Measurements from ENCODE around the gene RAD23A.

Gene RAD23A

DNA sequence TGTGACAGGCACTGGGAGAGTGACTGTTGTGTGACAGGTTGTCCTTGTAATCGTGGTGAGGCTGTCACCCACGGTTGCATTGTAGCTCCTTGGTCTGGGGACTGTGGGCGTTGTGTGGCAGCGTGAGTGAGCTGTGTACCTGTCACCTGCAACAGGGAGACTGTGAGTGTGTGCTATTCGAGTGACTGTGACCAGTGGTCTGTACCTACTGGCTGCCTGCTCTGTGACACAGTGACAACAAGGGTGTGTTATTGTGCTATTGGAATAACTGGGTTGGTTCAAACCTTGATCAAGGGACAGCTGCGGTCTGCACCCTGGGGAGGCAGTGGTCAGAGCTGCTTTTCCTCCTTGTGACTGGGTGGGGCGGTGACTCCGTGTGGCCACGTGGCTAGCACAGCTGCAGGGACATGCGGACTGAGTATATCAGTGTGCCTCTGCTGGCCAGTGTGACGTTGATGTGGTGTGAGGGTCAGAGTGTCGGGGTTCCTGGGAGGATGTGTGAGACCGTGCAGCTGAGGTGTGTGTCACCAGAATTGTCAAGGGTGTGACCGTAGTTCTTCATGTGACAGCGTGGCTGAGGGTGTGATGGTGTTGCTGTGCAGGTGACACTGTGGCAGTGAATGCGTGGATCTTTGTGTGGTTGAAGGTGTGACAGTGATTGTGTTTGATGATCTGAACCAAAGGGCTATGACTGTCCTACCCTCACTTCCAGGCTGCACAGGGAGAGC, 39.6 kb downstream of the RAD23A start:
- DNase-seq, result peak; percentile 81

DNA sequence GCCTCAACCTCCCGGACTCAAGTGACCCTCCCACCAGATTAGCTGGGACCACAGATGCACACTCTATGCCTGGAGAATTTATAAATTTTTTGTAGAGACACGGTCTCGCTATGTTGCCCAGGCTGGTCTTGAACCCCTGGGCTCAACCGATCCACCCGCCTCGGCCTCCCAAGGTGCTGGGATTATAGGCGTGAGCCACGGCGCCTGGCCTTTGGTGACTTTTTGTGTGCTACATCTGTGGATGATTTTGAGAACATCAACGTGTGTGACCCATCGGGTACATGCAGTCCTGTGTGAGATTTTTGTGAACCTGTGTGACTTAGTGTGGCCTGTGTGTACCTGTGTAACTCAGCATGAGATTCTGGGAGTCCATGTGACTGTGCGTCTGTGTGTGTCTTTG, 41.1 kb downstream of the RAD23A start:
- DNase-seq, result no peak

DNA sequence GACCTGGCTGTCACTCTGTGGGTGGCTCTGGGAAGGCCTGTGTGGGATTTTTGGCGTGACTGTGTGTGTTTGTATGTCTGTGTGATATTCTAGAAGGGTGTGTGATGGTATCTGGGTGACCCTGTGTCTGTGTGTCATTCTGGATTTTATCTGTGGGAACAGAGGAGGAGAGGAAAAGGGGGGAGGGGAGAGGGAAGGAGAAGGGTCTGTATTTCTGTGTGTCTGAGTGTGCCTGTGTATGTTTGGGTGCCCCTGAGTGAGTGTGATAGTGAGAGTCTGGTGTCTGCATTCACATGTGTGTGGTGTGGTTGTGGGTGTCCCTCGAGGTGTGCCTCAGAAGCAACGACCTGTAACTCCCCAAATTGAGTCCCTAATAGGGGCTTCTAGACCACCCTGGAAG, 41.5 kb downstream of the RAD23A start:
- DNase-seq, result no peak

DNA sequence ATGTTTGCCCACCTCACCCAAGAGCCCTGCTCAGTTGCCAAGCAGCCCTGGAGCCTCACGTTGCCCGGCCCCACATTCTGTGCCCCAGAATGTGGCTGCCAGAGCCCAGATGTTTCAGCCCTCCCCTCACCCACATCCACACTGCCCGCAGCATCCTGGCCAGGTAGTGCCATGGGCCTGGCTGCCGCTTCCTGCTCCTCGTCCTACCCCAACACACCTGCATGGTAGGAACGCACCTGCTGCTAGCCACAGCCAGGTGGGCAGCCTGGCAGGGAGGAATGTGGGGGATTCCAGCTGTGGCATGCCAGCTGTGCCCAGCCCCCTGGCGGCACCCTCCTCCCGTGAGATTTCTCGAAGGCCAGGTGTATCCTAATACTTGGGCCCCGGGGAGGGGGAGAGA, 42.1 kb downstream of the RAD23A start:
- no peak for DNase-seq

DNA sequence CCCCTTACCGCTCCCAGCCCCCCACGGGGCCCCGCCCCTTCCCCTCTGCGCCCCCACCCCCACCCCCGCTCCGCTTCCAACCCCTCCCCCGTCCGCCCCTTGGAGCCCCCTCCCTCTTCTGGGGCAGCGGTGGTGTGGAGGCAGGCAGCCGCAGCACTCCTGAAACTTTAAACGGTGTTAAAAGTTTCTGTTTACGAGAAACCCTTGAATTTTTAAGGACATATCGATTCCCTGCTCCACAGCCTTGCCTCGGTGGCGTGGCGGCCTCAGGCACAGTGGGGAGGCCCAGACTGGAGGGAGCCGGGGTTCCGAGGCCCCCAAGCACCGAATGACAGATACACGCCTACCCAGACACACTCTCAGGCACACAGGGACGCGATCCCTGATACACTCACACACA, 44.8 kb downstream of the RAD23A start:
- no peak for DNase-seq

DNA sequence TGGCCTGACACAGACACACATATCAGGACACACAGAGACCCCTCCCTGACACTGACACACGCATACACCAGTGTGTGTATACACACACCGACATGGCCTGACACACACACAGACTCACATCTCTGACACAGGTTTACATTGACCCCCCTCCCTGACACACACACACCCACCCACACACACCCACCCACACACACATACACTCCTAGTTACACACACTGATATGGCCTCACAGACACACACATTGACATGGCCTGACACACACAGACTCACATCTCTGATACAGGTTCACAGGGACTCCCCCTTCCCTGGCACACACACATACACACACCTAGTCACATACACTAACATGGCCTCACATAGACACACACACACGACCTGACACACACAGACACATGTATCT, 45.2 kb downstream of the RAD23A start:
- no peak for DNase-seq

DNA sequence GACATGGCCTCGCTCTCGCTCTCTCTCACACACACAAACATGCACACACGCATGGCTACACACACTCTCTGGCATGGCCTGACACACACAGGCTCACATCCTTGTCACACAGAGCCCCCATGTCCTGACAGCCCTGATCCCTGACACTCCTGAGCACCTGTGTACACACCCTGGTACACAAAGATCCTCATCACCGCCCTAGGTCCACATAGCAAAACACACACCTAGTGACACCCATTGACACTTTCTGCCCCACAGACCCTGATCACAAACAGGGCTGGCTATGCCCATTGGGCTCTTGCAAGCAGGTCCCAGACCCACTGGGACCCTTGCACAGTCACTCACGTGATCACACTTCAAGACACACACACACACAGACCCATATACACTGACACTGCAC, 45.6 kb downstream of the RAD23A start:
- DNase-seq, result no peak

DNA sequence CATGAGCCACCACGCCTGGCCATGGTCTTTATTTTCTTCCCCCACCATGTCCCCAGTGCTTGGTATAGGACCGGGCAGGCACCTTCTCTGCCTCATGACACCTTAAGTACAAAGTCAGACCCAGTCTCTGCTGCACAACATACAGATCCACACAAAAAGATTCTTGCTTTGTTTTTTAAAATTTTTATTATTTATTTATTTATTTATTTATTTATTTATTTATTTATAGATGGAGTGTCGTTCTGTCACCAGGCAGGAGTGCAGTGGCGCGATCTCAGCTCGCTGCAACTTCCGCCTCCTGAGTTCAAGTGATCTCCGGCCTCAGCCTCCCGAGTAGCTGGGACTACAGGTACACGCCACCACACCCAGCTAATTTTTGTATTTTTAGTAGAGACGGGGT, 47.1 kb downstream of the RAD23A start:
- no peak for DNase-seq

DNA sequence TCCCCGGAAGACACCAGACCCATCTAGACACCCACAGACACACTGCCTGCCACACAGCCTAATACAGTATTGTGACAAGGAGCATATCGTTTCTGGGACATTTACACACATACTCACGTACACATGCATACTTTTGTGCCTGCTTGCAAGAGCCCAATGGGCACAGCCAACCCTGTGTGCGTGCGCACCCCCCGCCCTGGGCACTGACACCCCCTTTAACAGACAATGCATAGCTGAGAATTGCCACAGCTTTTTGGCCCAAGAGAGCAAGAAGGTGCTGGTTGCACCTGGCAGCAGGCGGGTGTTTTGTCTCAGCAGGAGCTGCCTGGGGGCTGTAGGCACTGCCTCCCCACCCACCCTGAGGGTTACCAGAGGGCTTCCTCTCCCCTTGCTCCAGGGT, 47.9 kb downstream of the RAD23A start:
- DNase-seq, result no peak

DNA sequence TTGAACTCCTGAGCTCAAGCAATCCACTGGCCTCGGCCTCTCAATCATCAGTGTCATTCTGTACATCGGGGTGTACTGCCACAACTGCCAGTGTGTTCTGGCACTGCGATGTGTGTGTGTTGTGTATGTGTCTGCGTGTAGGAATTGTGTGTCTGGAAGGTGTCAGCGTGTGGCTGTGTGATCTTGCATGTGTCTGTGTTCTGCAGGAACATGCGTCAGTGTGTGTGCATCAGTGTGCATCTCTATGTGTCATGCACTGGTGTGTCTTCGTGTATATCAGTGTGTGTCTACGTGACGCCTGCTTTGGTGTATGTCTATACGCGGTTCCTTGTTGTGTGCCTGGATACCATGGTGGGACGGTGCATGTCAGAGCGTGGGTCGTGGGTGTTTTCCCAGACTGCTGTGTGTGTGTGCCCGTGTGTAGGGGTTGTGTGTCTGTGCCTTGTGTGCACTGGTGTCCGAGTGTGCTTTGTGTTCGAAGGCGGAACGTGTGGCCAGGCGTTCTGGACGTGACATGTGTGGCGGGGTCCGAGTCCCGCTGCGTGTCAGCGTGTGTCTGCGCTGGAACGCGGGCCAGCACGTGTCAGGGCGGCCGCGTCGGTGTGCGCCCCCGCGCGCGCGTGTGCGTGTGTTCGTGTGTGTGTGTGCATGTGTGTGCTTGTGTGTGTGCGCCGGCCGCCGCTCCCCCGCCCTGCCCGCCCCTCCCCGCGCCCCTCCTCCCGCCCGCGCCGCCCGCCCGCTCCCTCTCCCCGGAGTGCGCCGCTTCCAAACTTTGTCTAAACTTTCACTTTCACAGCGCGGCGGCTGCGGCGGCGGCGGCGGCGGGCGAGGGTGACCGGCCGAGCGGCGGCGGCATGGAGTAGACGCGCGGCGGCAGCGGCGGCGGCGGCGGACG, 49.3 kb downstream of the RAD23A start, which contains the start of gene NFIX:
TSS of gene NFIX (plus strand) at position 775 of the 895 bp plus-strand sequence. CDS start 363 bp downstream, outside the sequence.
- DNase-seq, result no peak

DNA sequence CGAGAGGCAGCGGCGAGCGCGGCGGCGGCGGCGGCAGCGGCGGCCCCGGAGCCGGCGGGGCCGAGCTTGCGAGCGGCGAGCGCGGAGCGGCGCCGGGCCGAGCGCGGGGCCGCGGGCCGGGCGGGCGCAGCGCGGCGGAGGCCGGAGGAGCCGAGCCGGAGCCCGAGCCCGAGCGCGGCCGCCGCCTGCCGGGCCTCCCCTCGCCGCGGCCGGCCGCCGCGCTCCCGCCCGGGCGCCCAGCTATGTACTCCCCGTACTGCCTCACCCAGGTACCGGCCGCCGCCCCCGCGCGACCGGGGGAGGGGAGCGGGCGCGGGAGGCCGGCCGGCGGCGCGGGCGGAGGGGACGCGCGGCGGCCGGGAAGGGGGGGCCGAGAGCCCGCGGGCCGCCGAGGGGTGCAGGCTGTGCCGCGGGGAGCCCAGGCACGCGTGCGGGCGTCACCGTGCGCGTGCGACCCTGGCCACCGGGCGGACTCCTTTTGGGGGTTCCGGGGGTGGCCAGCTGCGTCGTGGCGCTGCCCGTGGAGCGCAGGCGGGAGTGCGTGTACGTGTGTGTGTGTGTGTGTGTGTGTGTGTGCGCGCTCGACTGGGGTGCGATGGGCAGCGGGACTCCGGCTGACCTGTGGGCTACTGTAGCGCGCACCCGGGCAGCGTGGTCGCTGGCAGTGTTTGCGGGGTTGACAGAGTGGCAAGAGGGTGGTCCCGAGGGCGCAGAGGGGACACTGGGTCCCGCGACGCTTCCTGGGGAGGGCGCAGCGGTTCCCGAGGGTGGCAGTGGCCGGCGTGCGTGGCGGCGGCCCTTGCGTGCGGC, 50.1 kb downstream of the RAD23A start:
- no peak for DNase-seq

DNA sequence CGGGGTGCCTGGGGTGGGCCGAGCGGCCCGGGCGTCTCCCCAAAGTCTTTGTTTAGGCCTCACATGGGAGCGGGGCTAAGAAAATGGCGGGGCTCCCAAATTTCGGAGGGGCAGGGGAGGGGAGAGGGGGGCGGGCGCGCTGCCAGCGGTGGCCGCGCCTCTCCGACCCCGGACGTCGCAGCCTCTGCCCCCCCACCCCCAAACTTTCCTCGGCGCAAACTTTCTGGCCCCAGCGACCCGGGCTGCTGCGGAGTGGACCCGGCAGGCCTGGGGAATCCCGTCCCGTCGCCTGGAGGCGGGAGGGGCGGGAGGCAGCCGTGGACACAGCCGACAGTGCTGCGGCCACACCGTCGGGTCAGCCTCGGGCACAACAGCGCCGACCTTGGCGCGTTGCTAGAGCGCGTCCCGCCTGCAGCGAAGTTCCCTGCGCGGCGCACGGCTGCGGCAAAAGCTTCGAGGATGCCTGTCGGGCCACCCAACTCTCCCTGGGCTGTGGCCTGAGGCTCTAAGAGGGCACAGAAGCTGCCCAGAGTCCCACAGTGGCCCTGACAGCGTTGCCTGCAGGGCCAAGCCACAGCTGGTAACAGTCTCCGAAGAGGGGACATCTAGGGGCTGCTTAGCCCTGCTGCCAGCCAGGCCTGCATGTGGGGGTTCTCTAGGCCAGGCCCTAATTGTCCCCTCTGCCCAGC, 50.9 kb downstream of the RAD23A start:
- DNase-seq, result no peak

DNA sequence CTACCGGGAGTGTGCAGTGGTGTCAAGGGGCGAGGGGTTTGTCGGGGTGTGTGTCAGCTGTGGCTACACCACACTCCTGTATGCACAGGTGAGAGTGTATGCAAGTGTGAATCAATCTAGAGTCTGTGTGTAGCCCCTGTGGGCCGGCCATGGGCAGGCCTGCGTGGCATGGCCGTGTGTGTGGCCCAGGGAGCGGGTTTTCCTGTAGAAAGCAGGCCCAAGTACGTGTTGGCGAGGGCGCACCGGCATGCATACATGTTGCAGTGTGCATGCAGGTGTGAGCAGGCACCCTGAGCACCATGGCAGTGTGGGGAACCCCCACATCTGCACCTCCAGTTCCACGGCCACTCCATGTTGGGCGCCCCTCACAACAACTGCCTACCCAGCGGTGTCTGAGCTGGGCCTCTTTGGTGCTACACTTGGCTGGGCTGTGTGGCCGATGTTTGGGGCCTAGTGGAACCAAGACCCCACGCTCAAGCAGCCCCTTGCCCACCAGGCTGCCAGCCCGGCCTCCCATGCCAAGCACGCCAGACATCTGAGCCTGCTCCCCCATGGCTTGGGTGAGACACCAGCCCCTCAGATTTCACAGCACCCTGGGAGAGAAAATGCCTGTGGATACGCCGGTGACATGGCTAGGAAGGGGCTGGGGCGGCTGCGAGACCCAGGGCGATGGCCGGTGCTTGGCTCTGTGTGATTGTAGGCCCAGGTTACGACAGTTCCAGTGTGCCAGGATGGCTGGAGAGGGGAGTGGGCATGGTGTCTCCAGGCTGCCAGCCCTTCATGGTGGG, 51.7 kb downstream of the RAD23A start:
- DNase-seq, result no peak

DNA sequence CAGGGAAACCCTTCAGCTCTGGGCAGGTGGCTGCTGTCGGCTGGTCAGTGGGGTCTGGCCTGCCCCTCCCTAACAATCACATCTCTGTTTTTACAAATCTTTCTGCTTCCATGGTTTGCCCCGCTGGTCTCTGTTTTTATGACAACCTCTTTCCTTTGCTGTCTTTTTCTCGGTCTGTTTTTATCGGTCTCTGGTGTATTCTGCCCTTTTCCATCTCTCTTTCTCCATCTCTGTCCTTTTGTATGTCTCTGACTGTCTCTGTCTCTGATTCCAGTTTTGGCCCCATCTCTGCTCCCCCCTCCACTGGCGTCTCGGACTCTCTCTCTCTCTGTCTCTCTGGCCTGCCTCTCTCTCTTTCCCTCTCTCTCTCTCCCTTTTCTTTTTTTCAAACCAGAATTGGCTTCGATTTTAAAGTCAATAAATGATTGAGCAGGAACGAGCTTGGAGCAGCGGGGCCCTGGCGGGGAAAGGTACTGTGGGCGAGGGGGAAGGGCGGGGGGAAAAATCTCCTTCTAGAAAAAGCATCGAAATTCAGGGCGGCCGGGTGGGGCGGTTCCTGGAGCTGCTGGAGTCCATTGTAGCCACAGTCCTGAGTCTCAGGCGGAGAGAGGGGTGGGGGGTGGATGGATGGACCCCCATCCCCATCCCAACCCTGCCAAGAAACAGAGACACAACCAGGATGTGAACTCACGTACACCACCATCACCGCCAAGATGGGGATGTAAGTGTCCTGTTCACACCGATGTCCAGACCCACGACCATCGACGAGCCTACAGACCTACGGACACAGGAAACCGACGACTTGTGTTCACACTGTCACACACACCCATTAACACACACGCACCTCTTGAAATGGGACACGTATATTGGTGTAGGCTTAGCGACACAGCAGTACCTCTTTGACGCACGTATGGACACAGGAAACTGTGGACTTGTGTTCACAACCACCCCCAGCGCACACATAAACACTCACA, 52.6 kb downstream of the RAD23A start:
- DNase-seq, result no peak

DNA sequence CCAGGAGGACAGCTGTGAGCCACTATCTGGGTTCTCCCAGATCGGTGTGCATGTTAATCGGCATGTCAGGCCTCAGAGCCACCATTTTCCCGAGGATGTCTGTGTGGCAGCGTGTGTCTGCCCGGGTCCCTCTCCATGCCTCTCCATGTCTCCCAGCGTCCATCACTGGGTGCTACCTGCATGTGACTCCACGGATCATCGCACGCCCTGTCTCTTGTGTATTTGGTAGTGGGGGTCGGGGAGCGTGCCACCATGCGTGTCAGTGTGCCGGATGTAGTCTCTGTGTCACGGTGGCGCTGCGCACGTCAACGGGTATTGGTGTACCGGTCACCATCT, 55.5 kb downstream of the RAD23A start:
- no peak for DNase-seq

DNA sequence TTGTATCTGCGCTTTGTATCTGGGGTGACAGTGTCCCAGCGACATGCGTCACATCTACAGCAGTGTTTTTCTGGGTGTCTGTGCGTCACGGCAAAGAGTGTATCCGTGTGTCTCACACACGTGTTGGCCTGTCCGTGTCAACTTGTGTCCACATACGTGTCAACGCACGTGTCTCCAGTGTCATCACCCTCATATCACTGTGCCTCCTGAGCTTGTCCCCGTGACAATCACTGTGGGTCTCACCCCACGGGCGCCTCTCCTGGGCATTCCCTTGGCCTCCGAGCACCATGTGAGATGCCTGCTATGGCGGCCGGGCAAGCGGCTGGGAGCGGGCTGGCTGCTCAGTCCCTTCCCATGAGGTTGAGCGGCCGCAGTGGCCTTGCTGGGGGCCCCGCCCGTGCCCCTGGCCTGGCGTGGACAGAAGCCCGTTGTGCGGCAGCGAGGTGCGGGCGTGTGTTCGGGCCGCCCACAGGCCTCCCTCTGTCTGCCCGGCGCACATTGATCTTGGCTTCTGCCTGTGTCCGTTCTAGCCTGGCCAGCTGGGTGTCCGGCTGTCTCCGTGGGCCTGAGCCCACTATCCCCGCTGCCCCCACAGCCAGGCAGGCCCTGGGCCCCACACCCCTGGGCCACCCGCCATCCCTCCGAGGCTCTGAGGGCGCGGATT, 56.0 kb downstream of the RAD23A start:
- peak; percentile 89 for DNase-seq

DNA sequence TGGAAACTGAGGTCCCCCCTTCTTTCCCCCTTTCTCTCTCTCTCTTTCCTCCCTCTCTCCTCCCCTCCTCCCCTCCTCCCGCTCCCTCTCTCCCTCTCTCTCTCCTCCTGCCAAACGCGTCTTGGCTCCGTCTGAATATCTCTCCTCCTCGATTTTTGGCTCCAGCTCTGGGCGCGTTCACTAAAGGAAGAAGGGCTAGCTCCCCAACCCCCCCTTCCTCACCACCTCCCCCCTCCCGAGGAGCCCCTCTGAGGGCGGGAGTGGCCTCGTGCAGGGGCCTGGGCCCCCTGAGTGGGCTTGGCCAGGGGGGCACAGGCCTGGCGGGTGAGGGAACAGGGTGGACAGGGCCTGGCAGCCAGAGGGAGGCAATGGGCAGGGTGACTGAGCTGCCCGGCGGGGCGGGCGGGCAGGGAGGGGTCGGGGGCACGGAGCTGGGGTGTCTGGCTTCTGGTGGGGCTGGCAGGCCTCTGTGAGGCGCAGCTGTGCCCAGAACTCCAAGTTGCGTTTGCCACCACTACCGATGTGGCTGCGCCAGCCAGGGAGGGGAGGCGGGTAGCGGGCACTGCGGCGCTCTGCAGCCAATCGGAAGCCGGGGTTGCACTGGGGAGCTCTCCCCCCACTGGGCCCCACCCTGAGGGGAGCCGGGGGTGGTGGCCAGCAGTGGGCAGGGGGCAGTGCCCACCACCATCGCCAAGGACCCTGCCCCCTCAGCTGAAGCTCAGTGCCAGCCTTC, 56.7 kb downstream of the RAD23A start:
- DNase-seq, result peak; percentile 92

DNA sequence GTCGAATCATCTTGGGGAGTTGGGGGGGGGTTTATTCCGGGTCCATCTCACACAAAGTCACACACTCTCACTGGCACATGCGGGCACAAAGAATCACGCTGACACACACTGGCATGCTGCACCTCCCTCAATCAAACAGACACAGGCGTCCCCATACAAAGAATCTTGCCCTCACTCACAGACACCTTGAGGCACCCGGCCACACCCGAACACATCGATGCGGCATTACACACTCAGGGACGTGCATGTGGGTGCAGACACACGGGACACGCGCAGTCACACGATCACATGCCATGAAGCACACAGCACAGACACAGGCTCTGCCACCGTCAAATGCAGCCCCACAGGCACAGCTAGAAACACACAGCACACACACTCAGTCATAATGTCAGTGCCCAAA, 57.4 kb downstream of the RAD23A start:
- DNase-seq, result no peak

Measured in midbrain (tissue), 1 donor.